Right lobe of liver (tissue), 4 donors: ENCODE results near the gene BARX2.

Experiments
- POLR2A ChIP-seq: fragments of 450-650 bp; IDR thresholded peaks from one replicate; pipeline ENCODE4 v1.6.1; 2017; ENCODE audit warnings: antibody characterized with exemption, mild to moderate bottlenecking
- TF ChIP-seq, protein P1 (sequence below), 4 donors: fragments of 200-600 bp in 3 of 4; fragments of 450-650 bp in 1 of 4; IDR thresholded peaks; one replicate each; pipeline versions ENCODE4 v1.5.1 to v1.8.0; 2016 to 2022; ENCODE audit warnings: antibody characterized with exemption in 4 of 4, mild to moderate bottlenecking in 2 of 4
- donor health status: DM: no; HTN: no; CAD: no.
- donor health status: DM: no; HTN: no; CAD: no.
- donor health status: DM: no; HTN: yes; CAD: no.

DNA sequence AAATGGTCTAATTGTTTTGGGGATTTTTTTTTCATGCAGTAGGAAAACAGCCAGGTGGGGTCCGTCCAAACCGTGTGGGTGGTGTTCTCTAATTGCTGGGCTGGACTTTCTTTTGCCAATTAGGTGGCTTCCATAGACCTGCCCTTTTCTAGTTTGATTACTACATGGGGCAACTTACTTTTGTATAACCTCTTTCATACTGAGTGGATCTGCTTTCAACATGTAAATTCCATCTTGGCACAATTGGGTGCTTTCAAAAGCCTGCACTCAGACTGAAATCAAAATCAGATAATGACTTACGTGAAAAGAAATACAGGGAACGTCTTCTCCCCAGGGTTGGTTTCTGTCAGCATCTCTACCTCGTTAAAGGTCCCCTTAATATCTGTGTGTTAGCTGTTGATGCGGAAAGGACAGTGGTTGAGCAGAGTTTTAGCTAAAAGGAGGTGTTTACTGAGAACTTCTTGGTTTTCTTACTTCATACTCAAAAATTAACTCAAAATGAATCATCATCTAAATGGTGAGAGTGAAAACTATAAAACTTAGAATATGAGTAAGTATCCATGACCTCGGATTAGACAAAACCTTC is 72.1 kb downstream of the BARX2 start:
- TF ChIP-seq, protein P1, sequence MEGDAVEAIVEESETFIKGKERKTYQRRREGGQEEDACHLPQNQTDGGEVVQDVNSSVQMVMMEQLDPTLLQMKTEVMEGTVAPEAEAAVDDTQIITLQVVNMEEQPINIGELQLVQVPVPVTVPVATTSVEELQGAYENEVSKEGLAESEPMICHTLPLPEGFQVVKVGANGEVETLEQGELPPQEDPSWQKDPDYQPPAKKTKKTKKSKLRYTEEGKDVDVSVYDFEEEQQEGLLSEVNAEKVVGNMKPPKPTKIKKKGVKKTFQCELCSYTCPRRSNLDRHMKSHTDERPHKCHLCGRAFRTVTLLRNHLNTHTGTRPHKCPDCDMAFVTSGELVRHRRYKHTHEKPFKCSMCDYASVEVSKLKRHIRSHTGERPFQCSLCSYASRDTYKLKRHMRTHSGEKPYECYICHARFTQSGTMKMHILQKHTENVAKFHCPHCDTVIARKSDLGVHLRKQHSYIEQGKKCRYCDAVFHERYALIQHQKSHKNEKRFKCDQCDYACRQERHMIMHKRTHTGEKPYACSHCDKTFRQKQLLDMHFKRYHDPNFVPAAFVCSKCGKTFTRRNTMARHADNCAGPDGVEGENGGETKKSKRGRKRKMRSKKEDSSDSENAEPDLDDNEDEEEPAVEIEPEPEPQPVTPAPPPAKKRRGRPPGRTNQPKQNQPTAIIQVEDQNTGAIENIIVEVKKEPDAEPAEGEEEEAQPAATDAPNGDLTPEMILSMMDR (IDR thresholded peaks at IDR 0.05): no peak
- TF ChIP-seq POLR2A: no peak
